ENCODE data around the gene KIF1A.
"Not testable (repeated sequence)": the region's sequence is repeated elsewhere in the genome, so short reads cannot be mapped to it uniquely, and the experiment has no call there.

DNA sequence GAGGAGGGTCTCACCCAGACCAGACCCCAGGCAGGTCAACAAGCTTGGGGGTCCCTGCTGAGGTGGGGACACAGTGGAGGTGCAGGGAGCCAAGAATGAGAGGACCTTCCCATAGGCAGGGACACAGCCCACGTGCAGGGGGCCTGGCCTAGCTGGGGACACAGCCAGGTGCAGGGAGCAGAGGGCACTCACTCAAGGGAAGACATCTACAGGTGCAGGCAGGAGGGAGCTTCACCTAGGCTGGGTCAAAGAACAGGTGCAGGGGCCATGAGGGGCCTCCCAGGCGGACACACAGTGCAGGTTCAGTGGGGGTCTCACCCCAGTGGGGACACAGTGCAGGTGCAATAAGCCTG, 129.0 kb downstream of the KIF1A start:
- TF ChIP-seq, protein P1, sequence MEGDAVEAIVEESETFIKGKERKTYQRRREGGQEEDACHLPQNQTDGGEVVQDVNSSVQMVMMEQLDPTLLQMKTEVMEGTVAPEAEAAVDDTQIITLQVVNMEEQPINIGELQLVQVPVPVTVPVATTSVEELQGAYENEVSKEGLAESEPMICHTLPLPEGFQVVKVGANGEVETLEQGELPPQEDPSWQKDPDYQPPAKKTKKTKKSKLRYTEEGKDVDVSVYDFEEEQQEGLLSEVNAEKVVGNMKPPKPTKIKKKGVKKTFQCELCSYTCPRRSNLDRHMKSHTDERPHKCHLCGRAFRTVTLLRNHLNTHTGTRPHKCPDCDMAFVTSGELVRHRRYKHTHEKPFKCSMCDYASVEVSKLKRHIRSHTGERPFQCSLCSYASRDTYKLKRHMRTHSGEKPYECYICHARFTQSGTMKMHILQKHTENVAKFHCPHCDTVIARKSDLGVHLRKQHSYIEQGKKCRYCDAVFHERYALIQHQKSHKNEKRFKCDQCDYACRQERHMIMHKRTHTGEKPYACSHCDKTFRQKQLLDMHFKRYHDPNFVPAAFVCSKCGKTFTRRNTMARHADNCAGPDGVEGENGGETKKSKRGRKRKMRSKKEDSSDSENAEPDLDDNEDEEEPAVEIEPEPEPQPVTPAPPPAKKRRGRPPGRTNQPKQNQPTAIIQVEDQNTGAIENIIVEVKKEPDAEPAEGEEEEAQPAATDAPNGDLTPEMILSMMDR (optimal IDR thresholded peaks at IDR 0.05 in 1 of 3, IDR thresholded peaks at IDR 0.05 in 1 of 3, conservative IDR thresholded peaks at IDR 0.05 in 1 of 3; ENCODE audit: extremely low read depth in 1 of 3, insufficient read depth in 2 of 3, low read length in 3 of 3) = not testable (repeated sequence)
- not testable (repeated sequence) for TF ChIP-seq EZH2 (IDR thresholded peaks at IDR 0.05; ENCODE audit: low read length)
